Measurements from ENCODE around the gene CTXN2.

Gene CTXN2

GRCh38 chr15:48222627-48223026 lies 31.2 kb downstream of the CTXN2 start:
- no peak for DNase-seq (ENCODE audit: extremely low read depth, insufficient read length)
- H3K36me3 ChIP-seq (ENCODE audit: control insufficient read depth, insufficient read depth, low read length), result no peaks in the 10 kb centered on the region
- H3K4me3 ChIP-seq (replicated peaks; ENCODE audit: low read depth, low read length), result no peak overlapping the region
- TF ChIP-seq CTCF (IDR thresholded peaks at IDR 0.05; ENCODE audit: insufficient read depth, low read length, poor library complexity, severe bottlenecking), result no peak
- no peaks in the 10 kb centered on the region for H3K27me3 ChIP-seq (replicated peaks; ENCODE audit: control insufficient read depth, insufficient read depth, low read length)

GRCh38 chr15:48225771-48226170 lies 34.3 kb downstream of the CTXN2 start:
- no peak for DNase-seq (ENCODE audit: extremely low read depth, insufficient read length)
- Histone ChIP-seq H3K4me3 (replicated peaks; ENCODE audit: low read depth, low read length) (no peak overlapping the region), H3K27me3 (replicated peaks; ENCODE audit: control insufficient read depth, insufficient read depth, low read length) (no peaks in the 10 kb centered on the region), H3K36me3 (ENCODE audit: control insufficient read depth, insufficient read depth, low read length) (no peaks in the 10 kb centered on the region)
- TF ChIP-seq CTCF (IDR thresholded peaks at IDR 0.05; ENCODE audit: insufficient read depth, low read length, poor library complexity, severe bottlenecking), result no peak

DNA sequence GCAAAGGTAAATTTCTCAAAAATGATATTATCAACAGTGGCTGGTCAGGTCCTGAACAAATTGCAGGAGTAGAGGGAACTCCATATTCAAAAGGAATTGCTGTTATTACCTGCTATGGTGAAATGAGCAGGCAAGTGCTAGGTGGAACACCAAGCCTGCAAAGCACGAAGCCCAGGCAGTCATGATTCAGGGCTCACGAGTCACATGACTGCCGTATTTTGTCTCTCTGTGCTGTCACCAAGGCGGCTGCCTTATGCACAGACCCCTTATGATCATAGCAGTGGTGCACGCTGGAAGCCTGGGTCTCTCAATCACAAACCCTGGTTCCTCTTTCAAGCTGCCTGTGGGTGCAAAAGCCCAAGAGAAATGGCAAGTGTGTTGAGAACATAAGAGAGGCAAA lies 39.0 kb downstream of the CTXN2 start:
- no peak for DNase-seq (ENCODE audit: extremely low read depth, insufficient read length)
- H3K27me3 ChIP-seq (replicated peaks; ENCODE audit: control insufficient read depth, insufficient read depth, low read length), result no peaks in the 10 kb centered on the region; the same call in 1 of the 2 replicates
- H3K36me3 ChIP-seq (ENCODE audit: control insufficient read depth, insufficient read depth, low read length), result no peaks in the 10 kb centered on the region
- no peak for TF ChIP-seq CTCF (IDR thresholded peaks at IDR 0.05; ENCODE audit: insufficient read depth, low read length, poor library complexity, severe bottlenecking)
- H3K4me3 ChIP-seq (replicated peaks; ENCODE audit: low read depth, low read length), result no peak overlapping the region

- DNase-seq (ENCODE audit: extremely low read depth, insufficient read length), result no peak
- H3K36me3 ChIP-seq (ENCODE audit: control insufficient read depth, insufficient read depth, low read length), result no peaks in the 10 kb centered on the region
- no peak overlapping the region for H3K4me3 ChIP-seq (replicated peaks; ENCODE audit: low read depth, low read length)
- no peaks in the 10 kb centered on the region; the same call in 1 of the 2 replicates for H3K27me3 ChIP-seq (replicated peaks; ENCODE audit: control insufficient read depth, insufficient read depth, low read length)
- TF ChIP-seq CTCF (IDR thresholded peaks at IDR 0.05; ENCODE audit: insufficient read depth, low read length, poor library complexity, severe bottlenecking), result no peak
Measured at GRCh38 chr15:48233246-48233645, 41.8 kb downstream of the CTXN2 start.

DNA sequence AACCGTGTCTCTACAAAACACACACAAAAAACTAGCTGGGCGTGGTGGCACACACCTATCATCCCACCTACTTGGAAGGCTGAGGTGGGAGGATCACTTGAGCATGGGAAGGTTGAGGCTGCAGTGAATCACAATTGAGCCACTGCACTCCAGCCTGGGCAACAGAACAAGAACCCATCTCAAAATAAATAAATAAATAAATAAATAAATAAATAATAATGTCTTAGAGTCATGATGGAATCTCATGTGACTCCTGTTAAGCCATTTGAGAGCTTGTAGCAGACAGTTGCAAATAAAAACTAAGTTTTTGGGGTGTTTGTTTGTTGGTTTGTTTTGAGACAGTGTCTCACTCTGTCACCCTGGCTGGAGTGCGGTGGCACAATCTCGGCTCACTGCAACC lies 47.9 kb downstream of the CTXN2 start:
- no peak for DNase-seq (ENCODE audit: extremely low read depth, insufficient read length)
- H3K27me3 ChIP-seq (replicated peaks; ENCODE audit: control insufficient read depth, insufficient read depth, low read length), result no peaks in the 10 kb centered on the region

More for the DNA sequence above, 47.9 kb downstream of the CTXN2 start:
- H3K36me3 ChIP-seq (ENCODE audit: control insufficient read depth, insufficient read depth, low read length), result no peaks in the 10 kb centered on the region
- no peak overlapping the region for H3K4me3 ChIP-seq (replicated peaks; ENCODE audit: low read depth, low read length)
- no peak for TF ChIP-seq CTCF (IDR thresholded peaks at IDR 0.05; ENCODE audit: insufficient read depth, low read length, poor library complexity, severe bottlenecking)
